HG03095 (cell line): ENCODE results near the gene TRIM8.

Experiments used
- ATAC-seq: cut with Tn5 transposase; IDR thresholded peaks from one replicate; pipeline ENCODE4 v1.9.1; 2021; ENCODE audit warnings: moderate library complexity; ENCODE audit not compliant: unreplicated experiment

TRIM8 gene, protein sequence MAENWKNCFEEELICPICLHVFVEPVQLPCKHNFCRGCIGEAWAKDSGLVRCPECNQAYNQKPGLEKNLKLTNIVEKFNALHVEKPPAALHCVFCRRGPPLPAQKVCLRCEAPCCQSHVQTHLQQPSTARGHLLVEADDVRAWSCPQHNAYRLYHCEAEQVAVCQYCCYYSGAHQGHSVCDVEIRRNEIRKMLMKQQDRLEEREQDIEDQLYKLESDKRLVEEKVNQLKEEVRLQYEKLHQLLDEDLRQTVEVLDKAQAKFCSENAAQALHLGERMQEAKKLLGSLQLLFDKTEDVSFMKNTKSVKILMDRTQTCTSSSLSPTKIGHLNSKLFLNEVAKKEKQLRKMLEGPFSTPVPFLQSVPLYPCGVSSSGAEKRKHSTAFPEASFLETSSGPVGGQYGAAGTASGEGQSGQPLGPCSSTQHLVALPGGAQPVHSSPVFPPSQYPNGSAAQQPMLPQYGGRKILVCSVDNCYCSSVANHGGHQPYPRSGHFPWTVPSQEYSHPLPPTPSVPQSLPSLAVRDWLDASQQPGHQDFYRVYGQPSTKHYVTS

DNA sequence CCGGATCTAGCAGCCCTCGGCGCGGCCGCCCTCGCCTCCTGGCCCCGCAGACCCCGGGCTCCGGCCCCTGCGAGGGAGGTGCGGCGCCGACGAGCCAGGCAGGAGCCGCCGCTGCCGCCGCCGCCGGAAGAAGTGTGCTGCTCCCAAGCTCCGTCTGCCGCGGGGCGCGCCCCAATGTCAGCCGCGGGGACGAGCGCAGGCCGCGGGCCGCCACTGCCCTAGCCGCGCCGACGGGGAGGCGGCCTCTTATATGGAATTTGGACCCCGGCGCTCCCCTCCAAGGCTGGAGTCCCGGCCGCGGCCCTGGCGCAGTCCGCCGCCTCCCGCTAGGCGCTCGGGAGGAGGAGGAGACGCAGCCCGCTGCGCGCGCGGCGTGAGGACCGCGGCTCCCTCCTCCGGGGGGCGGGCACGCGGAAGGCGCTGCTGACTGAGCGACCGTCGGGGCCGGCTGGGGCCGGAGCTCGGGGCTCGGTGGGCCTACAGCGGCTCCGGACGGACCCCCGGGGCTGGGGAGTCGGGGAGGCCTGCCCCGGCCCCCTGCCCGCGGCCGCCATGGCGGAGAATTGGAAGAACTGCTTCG is at the start of gene TRIM8:
Gene TRIM8 (plus strand): TSS at position 414 of the 580 bp plus-strand sequence. CDS start 139 bp downstream, at position 553.
- ATAC-seq, result no peak

DNA sequence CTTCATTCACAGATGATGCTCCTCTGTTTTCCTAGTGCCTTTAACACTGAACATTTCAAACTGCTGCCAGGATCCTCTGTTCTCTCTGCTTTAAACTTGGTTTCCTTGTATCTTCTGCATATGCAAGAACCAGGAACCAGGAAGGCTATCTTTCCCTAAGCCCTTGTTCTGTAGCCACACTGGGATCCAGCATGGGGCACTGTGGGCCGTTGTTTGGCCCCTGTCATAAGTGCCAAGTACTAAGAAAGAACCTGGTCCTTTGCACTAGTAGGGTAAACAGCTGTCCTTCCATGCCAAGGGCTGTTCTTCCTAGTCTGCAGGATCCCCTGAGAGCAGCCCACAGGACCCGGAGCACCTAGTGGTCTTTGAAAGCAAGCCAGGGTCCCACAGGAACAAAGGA is 49.0 kb upstream of the TRIM8 start:
- no peak for ATAC-seq

DNA sequence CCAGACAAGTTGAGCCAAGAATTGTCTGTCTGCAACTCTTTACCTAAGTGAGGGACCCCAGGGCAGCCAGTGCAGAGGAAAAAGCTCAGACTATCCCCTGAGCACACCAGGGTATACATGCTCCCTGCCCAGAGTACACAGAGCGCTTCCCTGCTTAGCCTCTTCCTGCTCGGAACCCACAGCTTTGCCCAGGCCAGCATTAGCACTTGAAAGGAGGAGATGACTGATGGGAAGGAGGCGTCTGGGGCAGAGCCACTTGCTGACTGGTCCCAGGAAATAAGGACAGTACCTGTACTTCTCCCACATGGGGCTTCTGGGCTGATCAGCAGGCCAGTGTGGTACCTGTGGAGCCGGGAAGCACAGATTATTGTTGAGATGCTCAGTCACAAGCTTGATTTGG is 48.4 kb upstream of the TRIM8 start:
- no peak for ATAC-seq

DNA sequence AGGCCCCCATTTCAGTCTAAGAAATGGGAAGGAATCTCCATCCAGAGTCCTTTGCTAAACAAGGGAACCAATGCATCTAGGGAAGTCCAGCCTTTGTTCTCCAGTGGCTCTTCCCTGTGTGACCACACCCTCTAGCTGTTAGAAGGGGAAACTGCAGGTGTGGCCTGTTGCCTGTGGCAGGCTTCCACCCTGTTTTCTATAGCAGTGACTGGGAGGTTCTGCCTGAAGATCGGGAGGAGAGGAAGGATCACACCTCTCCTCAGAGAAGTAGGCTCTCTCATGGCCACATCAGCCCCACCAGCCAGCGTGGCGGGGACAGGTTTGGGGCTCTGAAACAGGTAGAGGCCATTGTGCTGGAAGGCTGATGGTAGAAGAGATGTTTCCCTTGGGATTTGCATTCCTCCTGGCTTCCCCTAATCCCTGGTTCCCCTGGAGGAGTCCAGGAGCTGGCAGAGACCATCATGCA is 47.7 kb upstream of the TRIM8 start:
- ATAC-seq, result no peak

DNA sequence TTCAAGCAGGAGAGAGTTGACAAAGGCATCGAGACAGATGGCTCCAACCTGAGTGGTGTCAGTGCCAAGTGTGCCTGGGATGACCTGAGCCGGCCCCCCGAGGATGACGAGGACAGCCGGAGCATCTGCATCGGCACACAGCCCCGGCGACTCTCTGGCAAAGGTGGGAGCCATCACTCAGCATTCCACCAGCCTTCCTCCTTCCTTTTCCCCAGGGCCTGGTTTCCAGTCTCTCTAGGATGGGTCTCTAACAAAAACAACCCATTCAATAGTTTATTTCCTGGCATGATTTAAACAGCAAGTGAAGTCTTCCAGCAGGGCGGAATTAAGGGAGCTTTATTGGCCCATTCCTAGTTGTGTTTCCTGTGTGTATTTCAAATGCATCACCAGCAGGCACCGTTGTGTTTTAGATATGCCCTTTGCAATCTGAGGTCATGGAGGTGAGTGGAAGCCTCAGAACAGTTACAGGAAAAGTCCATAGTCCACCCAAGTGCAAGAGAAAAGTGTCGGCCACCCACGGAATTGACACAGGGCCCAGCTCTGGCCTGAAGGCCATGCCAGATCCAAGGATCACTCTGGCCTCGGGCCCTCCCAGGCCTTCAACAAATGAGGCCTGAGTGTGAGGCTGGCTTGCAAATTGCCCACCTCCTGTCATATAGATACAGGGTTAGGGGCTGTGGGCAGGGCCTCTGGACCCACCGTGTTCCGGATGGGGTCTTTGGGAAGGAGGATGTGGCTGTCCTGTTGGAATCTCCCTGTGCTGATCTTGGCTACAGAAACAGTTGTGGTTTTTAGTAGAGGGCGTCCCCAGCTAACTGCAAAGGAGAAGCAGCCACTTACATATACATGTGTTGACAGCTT is 46.9 kb upstream of the TRIM8 start:
- no peak for ATAC-seq

DNA sequence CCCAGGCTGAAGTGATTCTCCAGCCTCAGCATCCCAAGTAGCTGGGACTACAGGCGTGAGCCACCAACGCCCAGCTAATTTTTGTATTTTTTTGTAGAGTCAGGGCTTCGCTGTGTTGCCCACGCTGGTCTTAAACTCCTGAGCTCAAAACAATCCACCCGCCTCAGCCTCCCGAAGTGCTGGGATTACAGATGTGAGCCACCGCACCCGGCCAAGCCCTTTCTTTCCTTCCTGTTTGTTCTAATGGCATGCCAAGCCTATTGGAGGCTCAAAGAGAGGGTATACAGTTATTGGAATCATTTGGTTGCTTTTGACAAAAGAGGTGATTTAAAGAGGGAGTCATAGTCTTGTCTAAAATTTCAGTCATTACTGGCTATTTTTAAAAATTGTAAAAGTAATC is 46.0 kb upstream of the TRIM8 start:
- ATAC-seq, result no peak

DNA sequence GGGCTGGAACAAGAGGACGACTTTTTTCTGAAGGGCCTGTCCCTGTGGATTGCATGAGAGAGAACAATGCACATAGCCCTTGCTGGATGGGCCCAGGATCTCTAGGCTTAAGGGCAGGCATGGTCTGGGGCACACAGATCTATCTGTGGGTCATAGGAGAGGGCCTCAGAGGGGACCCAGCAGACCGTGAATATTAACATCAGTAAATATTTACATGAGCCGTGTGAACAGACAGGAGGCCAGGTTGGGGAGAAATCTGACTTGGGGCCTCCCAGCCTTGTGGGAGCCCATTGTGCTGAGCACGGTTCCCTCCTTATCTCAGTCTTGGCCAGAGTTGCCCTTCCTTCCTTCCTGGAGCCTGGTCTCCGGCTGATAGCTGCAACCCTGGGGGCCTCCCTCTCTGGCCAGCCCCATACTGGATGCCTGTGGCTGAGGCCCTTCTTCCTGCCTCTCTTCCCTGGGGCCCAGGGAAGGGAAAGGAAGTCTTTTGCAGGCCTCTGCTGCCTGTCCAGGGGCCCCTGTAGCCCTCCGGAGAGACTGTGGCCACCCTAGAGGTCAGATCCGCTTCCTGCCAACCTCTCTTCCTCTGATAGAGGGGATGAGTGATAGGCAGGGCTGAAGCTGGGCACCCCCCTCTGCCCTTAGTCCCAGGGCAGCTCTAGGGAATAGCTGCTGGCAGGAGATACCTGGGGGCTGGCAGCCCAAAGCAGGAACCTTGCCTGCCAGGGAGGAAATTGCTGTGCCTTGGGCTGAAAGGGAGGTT is 44.5 kb upstream of the TRIM8 start:
- ATAC-seq, result no peak

DNA sequence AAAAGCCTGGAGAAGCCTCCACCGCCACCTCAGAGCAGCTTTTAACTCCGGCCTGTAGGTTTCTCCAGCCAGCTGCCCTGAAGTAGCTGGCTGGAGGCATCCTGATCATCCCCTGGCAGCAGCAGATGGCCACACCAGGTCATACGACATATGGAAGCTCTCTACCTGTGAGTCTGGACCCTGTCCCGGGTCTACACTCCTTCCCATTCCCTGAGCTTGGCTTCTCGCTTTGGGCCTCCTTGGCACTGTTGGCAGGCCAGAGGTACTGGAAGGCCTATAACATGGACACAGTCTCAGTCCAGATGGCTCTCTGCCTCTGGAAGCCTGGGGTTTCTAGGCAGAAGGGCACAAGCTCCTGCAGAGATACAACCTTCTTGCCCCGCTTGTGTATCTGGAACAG is 43.5 kb upstream of the TRIM8 start:
- ATAC-seq, result no peak

DNA sequence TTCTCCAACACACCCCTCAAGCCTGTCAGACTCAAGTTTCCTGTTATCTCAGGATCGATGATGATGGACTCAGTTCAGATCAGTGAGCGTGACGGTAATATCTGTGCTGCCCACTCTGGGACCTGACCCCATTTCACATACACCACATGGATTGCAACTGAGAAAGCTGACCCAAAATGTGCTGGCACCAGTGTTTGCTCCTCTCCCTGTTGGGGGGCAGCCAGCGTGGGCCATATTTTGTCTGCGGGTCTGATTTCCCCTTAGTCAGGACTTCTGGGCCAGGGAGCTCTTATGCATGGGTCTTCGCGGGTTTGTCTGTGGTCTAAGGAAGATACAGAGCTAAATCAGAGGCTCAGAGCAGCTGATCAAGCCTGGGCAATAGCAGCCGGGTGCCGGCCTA is 42.6 kb upstream of the TRIM8 start:
- ATAC-seq, result no peak

DNA sequence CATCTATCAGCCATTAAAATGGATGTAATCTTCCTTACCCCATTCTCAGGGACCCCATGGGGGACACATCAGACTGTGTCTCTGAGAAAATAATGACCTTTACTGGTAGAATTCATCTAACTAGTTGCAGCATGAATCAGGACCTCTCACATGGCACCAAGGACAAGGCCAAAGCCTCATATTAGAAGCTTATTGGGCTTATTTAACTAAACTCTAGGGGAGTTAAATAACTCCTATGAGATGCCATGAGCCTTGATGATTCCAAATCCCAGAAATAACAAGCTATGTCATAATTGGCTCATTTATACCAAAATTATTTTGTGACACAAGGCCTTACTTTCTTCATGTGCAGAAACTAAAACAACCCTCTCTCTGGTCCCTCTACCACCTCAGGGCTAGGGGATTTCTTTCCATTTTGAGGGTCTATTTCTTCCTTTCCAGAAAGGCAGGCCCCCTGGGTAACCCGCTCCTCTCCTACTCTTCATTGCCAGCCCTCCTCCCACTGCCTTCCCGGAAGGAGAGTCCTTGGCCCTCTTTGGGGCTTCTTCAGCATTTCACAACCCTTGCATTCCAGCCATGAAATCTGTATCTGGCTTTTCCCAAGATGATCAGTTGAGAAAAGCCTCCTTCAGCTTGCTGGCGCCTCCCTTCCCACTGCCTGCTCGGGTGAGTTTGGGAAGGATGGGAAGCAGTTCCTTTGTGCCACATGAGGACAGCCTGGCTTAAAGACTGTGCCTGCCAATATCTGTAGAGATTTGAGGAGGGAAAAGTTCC is 41.8 kb upstream of the TRIM8 start:
- ATAC-seq, result no peak

DNA sequence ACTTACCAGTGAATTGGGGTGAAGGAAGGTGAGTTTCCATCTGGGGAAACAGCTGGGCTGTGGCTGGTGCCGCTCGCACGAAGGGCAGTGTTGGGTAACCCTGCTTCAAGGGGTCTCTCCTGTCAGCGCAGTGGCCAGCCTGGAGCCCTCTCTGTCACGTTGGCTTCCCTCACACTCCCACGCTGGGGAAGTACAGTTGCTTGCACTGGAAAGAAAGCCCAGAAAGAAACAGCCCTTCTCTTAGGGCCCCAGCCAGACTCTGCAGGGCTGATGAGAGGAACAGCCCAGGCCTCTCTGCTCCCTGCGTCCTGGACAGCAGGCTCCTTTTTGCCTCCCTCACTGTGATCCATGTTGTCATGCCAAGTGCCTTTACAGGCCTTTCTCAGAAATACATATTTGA is 40.3 kb upstream of the TRIM8 start:
- ATAC-seq, result no peak

DNA sequence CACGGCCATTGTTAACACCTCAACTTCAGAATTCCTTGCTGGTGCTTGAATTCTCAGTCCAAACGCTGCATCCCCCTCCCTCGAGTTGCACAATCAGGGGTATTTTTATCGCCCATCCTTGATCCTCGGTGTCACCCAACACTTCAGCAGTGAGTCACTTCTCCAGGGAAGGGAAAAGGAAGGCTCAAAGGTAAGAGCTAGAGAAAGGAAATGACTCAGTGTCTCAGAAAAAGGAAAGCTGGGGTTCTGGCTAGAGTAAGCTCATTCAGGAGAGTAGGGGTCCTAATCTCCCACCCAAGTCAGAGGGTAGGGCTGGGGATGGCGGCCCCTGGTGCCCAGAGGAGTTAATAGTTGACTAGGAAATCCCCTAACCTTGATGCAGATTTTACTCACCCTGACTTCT is 39.8 kb upstream of the TRIM8 start:
- ATAC-seq, result no peak

DNA sequence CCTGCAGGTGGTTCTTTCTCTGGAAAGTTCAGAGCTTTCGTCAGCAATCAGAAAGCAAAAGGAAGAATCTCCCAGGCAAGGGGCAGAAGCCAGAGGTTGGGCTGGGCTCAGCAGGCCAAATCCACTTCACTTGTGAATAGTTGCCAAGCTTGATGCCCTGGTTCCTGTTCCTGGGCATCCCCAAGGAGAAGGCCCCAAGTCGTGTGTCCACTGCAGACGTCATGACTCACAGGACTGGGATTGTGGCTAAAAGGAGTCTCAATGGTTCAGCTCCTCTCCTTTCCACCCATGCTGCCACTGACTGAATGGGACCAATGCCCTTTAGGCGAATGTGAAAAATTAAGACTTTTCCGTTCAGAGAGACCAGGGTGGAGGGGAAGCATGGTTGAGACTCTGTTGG is 38.6 kb upstream of the TRIM8 start:
- ATAC-seq, result no peak

DNA sequence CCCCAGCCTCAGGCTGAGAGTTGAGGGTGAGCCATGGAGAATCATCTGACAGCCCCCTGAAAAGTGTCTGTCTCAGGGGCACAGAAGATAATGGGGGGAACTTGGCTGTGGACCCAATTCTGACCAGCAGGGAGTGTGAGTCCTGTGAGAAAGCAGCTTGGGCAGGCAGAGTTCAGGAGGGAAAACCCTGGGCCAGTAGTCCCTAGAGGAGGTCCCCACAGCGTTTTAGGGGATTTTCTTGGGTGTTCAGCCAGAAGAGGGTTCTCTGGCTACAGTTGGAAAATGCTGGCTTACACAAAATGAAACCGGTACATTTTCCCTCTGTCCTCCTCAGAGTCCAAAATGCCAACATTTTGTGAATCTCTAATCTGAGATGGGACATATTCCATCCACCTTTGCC is 35.8 kb upstream of the TRIM8 start:
- peak; percentile 54 for ATAC-seq

DNA sequence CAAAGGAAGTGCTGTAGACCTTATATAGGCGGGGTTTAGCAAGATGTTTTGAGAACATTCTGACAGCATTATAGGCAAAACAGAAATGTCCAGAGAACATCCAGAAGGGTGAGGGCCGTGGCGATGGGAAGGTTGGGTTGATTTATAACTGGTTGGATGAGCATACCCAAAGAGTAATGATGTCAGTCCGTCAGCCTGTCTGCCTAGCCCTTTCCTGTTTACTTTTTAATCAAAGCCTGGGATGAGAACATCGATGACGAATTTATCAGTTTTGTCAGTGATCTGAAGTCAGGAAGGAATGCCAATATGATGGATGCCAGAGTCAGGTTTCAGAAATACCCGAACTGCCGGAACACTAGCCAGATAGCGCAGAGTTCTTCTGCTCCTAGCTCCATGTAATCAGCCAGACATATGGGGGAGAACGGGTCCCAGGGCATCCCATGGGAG is 33.8 kb upstream of the TRIM8 start:
- no peak for ATAC-seq

DNA sequence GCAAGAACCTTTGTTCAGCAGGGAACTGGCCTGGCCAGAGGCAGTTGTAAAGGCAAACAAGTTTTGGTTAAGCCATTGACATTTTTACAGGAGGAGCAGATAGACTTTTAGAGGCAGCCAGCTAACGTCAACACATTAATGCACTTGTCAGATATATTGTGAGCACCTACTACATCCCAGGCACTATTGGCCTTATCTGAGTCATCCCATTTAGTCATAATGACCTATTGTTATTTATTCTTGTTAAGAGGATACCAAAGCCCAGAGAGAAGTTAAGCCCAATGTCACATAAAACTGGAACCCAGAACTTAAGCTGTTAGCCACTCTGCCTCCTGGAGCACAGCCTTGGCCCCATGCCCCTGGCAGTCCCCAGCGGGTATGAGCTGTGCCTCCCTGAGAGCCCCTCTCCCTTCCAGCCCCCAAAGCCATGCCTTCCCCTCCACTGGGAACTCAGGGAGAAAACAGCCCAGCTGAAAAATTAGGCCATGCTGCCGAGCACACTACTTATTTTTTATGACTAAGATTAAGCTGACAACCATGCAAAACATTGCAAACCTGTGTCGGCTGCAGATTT is 32.7 kb upstream of the TRIM8 start:
- ATAC-seq, result no peak

DNA sequence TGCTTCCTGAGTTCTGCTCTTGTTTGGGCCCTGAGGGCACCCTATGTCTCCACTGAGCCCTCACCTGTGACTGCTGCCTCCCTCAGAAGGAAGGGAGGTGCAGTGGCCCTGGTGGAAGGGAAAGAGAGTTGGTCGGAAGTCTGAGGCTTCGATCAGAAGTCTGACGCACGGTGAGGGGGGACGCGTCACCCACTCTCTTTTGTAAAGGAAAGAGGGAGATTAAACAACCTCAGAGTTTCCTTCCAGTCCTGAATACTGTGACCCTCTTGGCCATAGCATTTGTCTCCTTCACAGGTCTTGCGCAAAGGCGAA is 31.4 kb upstream of the TRIM8 start:
- no peak for ATAC-seq

DNA sequence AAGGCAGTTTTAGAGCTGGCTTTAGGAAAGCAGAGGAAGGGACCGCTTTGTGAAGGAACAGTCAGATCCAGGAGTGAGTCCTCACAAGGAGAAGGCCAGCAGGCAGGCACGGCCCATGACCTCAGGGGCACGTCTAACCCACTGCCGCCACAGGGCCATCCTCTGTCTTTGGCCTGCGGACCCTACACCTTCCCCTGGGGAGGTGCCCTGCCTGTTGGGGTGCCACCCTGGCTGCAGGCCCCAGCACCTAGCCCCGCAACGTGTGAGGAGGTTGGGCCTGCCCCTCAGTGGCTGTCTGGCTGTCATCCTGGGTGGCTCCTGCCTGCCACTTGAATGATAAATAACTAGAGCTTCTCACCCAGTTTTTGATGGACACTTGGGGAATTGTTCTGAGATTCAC is 31.0 kb upstream of the TRIM8 start:
- ATAC-seq, result no peak

DNA sequence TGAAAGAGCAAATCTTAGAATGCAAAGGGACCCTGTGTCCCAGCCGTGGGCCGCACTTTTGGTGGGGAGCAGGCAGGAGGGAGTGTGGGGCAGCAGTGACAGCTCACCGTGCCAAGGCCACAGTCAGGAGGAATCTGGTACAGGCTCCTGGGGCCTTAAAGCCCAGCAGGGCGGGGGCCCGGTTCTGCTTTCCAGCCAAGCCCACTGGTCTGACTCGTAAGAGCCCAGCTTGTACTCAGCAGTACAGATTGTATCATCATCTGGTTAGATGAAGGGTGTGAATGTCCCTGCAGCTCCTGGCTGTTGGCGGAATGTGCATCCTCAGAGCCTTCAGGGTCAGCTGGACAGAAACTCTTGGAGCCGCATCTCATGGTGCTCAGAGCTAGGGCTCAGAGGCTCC is 30.5 kb upstream of the TRIM8 start:
- ATAC-seq, result no peak

DNA sequence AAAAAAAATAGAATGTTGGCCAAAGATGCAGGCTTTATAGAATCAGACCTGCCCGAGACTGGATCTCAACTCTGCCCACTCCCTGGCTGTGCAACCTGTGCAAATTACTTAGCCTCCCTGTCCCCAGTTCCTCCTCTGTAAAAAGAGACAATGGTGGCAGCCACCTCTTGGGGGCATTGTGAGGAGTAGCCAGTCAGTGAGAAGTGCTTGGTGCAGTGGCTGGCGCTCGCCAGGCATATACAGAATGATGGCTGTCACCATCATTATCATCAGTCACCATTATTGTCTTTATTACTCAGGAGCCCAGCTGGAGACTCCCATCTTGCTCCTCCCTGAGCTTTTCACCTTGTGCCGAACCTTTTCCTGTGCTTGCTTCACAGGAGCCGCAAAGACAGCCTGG is 29.4 kb upstream of the TRIM8 start:
- ATAC-seq, result no peak
